CD14-positive monocyte (primary cell): ENCODE measurements around the gene GPR12. TPM values are rescaled to one million over a fixed set of nuclear protein-coding genes. Genes with fewer than 3 reads are reported as not detected.

Experiments
- DNase-seq, 3 donors: peaks; one replicate each; pipeline ENCODE4 v3.0.0-alpha.2; 2011 to 2022
- H2AFZ ChIP-seq: 2 replicates; pipeline ENCODE4 v1.6.0; 2012; ENCODE audit warnings: mild to moderate bottlenecking, low read depth, low read length, inconsistent platforms; ENCODE audit not compliant: insufficient read depth, poor library complexity, severe bottlenecking
- H3K27ac ChIP-seq, 2 donors: 1 replicate in 1 of 2; 2 replicates in 1 of 2; pipeline ENCODE4 v1.5.1; 2012 to 2013; ENCODE audit warnings: low read length in 2 of 2, control low read depth in 1 of 2, inconsistent platforms in 1 of 2, low read depth in 1 of 2, mild to moderate bottlenecking in 1 of 2
- H3K27me3 ChIP-seq, 2 donors: one replicate each; pipeline versions ENCODE4 v1.6.0 to v1.6.1; 2011 to 2013; ENCODE audit warnings: low read length in 2 of 2; ENCODE audit not compliant: control insufficient read depth in 2 of 2, insufficient read depth in 2 of 2
- H3K36me3 ChIP-seq, 2 donors: replicated peaks in 1 of 2; 1 replicate in 1 of 2; 2 replicates in 1 of 2; pipeline versions ENCODE4 v1.5.1 to v1.6.1; 2012 to 2013; ENCODE audit warnings: low read length in 2 of 2, control low read depth in 1 of 2, inconsistent platforms in 1 of 2, mild to moderate bottlenecking in 1 of 2; ENCODE audit not compliant: insufficient read depth in 2 of 2, control insufficient read depth in 1 of 2
- H3K4me1 ChIP-seq, 2 donors: 1 replicate in 1 of 2; 2 replicates in 1 of 2; pipeline versions ENCODE4 v1.5.1 to v1.6.1; 2012 to 2013; ENCODE audit warnings: low read length in 2 of 2, control low read depth in 1 of 2, inconsistent platforms in 1 of 2, mild to moderate bottlenecking in 1 of 2, moderate library complexity in 1 of 2; ENCODE audit not compliant: insufficient read depth in 2 of 2, control insufficient read depth in 1 of 2
- H3K4me2 ChIP-seq: replicated peaks from 2 replicates; pipeline ENCODE3; 2012; ENCODE audit warnings: low read length, moderate library complexity, mild to moderate bottlenecking; ENCODE audit not compliant: poor library complexity, severe bottlenecking; ENCODE audit errors: extremely low read depth
- H3K4me3 ChIP-seq, 3 experiments: fragments of 200-600 bp in 1 of 3; sonication (generic) in 1 of 3; replicated peaks in 1 of 3; 1 replicate in 2 of 3; 2 replicates in 1 of 3; pipeline ENCODE4 v1.5.1; 2011 to 2013; ENCODE audit warnings: low read length in 3 of 3, mild to moderate bottlenecking in 3 of 3, control low read depth in 2 of 3, low read depth in 2 of 3, inconsistent platforms in 1 of 3, moderate library complexity in 1 of 3
- H3K79me2 ChIP-seq: 2 replicates; pipeline ENCODE4 v1.6.0; 2012; ENCODE audit warnings: mild to moderate bottlenecking, control low read depth, inconsistent platforms, low read length, moderate library complexity; ENCODE audit not compliant: insufficient read depth
- H3K9ac ChIP-seq: 2 replicates; pipeline ENCODE4 v1.6.0; 2017; ENCODE audit warnings: low read length, mild to moderate bottlenecking; ENCODE audit not compliant: insufficient read depth, poor library complexity, severe bottlenecking
- H3K9me3 ChIP-seq, 2 donors: replicated peaks in 1 of 2; 1 replicate in 1 of 2; 2 replicates in 1 of 2; pipeline versions ENCODE4 v1.5.1 to v1.6.1; 2012 to 2013; ENCODE audit warnings: low read length in 2 of 2, control low read depth in 1 of 2; ENCODE audit not compliant: control insufficient read depth in 1 of 2, insufficient read depth in 1 of 2
- H4K20me1 ChIP-seq: 2 replicates; pipeline ENCODE4 v1.6.0; 2012; ENCODE audit warnings: mild to moderate bottlenecking, low read length, control low read depth, moderate library complexity; ENCODE audit not compliant: insufficient read depth
- H3K27ac Mint-ChIP-seq, 7 donors: one replicate each; pipeline ENCODE4 v1.8.0; 2020; ENCODE audit warnings: mild to moderate bottlenecking in 7 of 7, mixed read lengths in 7 of 7, moderate library complexity in 6 of 7, inconsistent platforms in 2 of 7
- H3K27me3 Mint-ChIP-seq, 3 donors: one replicate each; pipeline ENCODE4 v1.8.0; 2021 to 2022; ENCODE audit warnings: low read depth in 3 of 3, mild to moderate bottlenecking in 3 of 3, mixed read lengths in 3 of 3, moderate library complexity in 3 of 3, inconsistent platforms in 1 of 3
- H3K36me3 Mint-ChIP-seq, 2 donors: one replicate each; pipeline ENCODE4 v1.8.0; 2020; ENCODE audit warnings: mixed read lengths in 2 of 2, inconsistent platforms in 1 of 2, mild to moderate bottlenecking in 1 of 2
- H3K4me1 Mint-ChIP-seq: one replicate; pipeline ENCODE4 v1.8.0; 2020; ENCODE audit warnings: mild to moderate bottlenecking, mixed read lengths
- H3K4me3 Mint-ChIP-seq, 2 donors: one replicate each; pipeline ENCODE4 v1.8.0; 2020; ENCODE audit warnings: mild to moderate bottlenecking in 2 of 2, mixed read lengths in 2 of 2, moderate library complexity in 1 of 2
- H3K9me3 Mint-ChIP-seq, 7 donors: one replicate each; pipeline ENCODE4 v1.8.0; 2020 to 2022; ENCODE audit warnings: mixed read lengths in 7 of 7, mild to moderate bottlenecking in 6 of 7, moderate library complexity in 6 of 7, inconsistent platforms in 2 of 7
- WGBS: methylation state at CpG from one replicate; pipeline ENCODE4 v1.1.5; 2013; ENCODE audit warnings: missing lambda C conversion rate; ENCODE audit not compliant: insufficient coverage; 5-methylcytosine and 5-hydroxymethylcytosine counted together
- intact Hi-C, 2 donors: fragments of 100-400 bp; cut with micrococcal nuclease; formaldehyde crosslinking; loops; one replicate each; pipeline versions ENCODE4 v1.15.0 to v1.15.1; 2023
- polyA plus RNA-seq, 3 donors: library from polyadenylated mRNA; depleted of rRNA in 1 of 3; unstranded in 2 of 3; stranded (reverse) in 1 of 3; fragments of 300-500 nt in 2 of 3; fragments of >200 nt in 1 of 3; fragmentation: Illumina TruSeq in 2 of 3; gene quantifications; 1 replicate in 2 of 3; 2 replicates in 1 of 3; pipeline ENCODE4 v1.2.3, GENCODE V29; 2012 to 2021
- TF ChIP-seq, protein P1 (sequence below): fragments of 200-600 bp; IDR thresholded peaks from one replicate; pipeline ENCODE4 v1.8.0; 2022; ENCODE audit warnings: antibody characterized with exemption, mild to moderate bottlenecking

GPR12 gene
- polyA plus RNA-seq, 3 donors: not detected

DNA sequence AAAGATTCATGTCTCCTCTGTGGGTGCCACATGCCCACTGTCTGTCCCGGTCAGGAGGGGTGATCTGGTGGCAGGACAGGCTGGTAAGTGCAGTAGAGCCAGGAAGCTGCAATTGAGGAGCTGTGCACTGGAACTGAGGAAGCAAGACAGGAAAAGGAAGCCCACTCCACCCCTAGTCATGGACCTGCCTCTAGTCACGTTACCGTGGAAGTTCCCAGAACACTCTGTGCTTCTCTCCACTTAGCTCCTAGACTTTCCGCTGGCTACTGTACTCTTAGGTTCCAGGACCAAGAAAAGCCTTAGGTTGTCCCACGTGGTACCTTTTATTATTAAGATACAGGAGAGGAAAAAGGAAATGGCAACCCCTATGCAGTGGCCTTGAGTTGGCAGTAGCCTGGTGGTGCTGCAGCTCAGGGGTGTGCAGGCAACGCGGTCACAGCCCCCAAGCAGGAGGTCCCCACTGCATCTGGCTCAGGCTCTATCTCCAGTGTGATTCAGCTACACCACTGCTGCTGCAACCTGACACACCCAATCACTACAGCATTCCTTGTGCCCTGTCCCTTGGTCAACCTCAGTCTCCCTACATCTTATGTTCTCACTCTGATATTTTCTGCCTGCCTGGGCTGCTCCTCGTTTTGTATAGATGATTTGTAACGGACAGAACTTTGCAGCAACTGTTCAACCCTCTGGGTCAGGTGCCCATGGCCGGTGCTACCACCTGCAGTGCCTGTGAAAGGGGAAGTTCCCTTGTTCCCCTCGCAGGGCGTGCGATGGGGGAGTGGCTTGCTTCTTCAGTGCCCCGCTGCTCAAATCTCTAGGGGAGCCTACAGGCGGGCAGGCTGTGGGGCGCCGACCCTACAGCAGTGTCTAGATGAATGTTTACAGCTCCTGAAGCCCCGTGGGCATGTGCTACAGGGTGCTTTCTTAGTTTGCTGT, 24.4 kb upstream of the GPR12 start:
- Histone ChIP-seq H3K9ac (peak overlapping the region; percentile 39), H2AFZ (peak overlapping the region; percentile 82), H3K4me2 (peak overlapping the region; percentile 68), H3K9me3 (peaks cover 0 to 6% of the 10 kb centered on the region in 2 donors), H3K27ac (no peak overlapping the region), H3K27me3 (no peaks in the 10 kb centered on the region), H3K4me1 (peaks cover 17 to 19% of the 10 kb centered on the region in 2 donors), H4K20me1 (no peaks in the 10 kb centered on the region), H3K36me3 (no peaks in the 10 kb centered on the region), H3K79me2 (no peaks in the 10 kb centered on the region), H3K4me3 (peak overlapping the region; percentile 25 to 72 (median 50))
- intact Hi-C loops: no loop called here
- H3K36me3 Mint-ChIP-seq: no peaks in the 10 kb centered on the region
- 11% methylated on average over 15 of the region's 18 CpGs for WGBS
- TF ChIP-seq, protein P1, sequence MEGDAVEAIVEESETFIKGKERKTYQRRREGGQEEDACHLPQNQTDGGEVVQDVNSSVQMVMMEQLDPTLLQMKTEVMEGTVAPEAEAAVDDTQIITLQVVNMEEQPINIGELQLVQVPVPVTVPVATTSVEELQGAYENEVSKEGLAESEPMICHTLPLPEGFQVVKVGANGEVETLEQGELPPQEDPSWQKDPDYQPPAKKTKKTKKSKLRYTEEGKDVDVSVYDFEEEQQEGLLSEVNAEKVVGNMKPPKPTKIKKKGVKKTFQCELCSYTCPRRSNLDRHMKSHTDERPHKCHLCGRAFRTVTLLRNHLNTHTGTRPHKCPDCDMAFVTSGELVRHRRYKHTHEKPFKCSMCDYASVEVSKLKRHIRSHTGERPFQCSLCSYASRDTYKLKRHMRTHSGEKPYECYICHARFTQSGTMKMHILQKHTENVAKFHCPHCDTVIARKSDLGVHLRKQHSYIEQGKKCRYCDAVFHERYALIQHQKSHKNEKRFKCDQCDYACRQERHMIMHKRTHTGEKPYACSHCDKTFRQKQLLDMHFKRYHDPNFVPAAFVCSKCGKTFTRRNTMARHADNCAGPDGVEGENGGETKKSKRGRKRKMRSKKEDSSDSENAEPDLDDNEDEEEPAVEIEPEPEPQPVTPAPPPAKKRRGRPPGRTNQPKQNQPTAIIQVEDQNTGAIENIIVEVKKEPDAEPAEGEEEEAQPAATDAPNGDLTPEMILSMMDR: no peak
- peaks cover 0 to 15% (median 5%) of the 10 kb centered on the region in 3 donors for H3K27me3 Mint-ChIP-seq
- peaks cover 0 to 4% (median 0%) of the 10 kb centered on the region in 7 donors for H3K9me3 Mint-ChIP-seq
- H3K4me1 Mint-ChIP-seq: peaks cover 20% of the 10 kb centered on the region
- H3K27ac Mint-ChIP-seq: peak overlapping the region in 1 of 7 donors; percentile 14
- no peak for DNase-seq
- H3K4me3 Mint-ChIP-seq: peak overlapping the region; percentile 77 to 95

DNA sequence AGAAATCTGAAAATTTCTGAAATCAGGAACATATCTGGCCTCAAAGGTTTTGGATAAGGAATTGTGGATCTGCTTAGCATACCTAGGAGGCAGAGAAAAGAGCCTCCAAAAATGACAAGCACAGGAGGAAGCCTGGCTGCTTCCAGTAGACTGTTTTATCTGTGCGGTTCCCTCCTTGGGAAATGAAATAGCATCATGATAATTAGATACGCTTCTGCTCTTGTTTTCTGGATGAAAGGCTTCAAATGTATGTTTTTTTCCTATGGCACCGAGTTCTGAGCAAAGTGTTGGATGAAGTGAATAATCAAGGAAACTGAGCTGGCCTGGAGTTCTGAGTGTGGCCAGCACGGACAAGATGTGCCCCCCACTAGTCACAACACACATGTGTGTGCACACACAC, 19.8 kb upstream of the GPR12 start:
- intact Hi-C loops: no loop called here
- no peak overlapping the region for H3K27ac Mint-ChIP-seq
- H3K36me3 Mint-ChIP-seq: no peaks in the 10 kb centered on the region
- no peak overlapping the region for H3K9ac ChIP-seq
- H3K9me3 ChIP-seq: peaks cover 0 to 6% of the 10 kb centered on the region in 2 donors
- no peaks in the 10 kb centered on the region for H3K36me3 ChIP-seq
- H3K27me3 Mint-ChIP-seq: peaks cover 0 to 11% (median 7%) of the 10 kb centered on the region in 3 donors
- H3K79me2 ChIP-seq: no peaks in the 10 kb centered on the region
- peaks cover 10% of the 10 kb centered on the region in 2 donors for H3K4me1 ChIP-seq
- H4K20me1 ChIP-seq: no peaks in the 10 kb centered on the region
- no peak overlapping the region for H3K4me3 ChIP-seq
- no peak overlapping the region for H3K4me3 Mint-ChIP-seq
- WGBS: 85% methylated on average over 3 of the region's 4 CpGs
- peaks cover 11% of the 10 kb centered on the region for H3K4me1 Mint-ChIP-seq
- H3K27me3 ChIP-seq: no peaks in the 10 kb centered on the region
- peaks cover 0 to 4% (median 0%) of the 10 kb centered on the region in 7 donors for H3K9me3 Mint-ChIP-seq
- no peak for DNase-seq
- no peak overlapping the region for H2AFZ ChIP-seq
- TF ChIP-seq, protein P1: no peak
- no peak overlapping the region for H3K4me2 ChIP-seq
- H3K27ac ChIP-seq: no peak overlapping the region
